Metanephros (tissue), 1 donor: ENCODE data around the gene FAM163A. TPM values are rescaled to one million over a fixed set of nuclear protein-coding genes. Genes with fewer than 3 reads are reported as not detected.

Experiments
- total RNA-seq: library from RNA; depleted of rRNA; stranded (reverse); fragments of >200 nt; gene quantifications from one replicate; pipeline ENCODE4 v1.2.3, GENCODE V29; 2014

The FAM163A gene
- total RNA-seq: 0.53 TPM

GRCh38 chr1:179742717-179743678 is at the start of gene FAM163A:
TSS of gene FAM163A (plus strand) at chr1:179743291. CDS start at chr1:179813098, 69,807 bp downstream.

Other genes with a start within 250 kb of the FAM163A start
- gene NPHS2, start 167.3 kb upstream of the FAM163A start, total RNA-seq: 46.4 TPM
- gene TDRD5, start 151.5 kb upstream of the FAM163A start, total RNA-seq: 3.0 TPM
- 60.1 TPM for gene TOR1AIP2, start 134.5 kb downstream of the FAM163A start, total RNA-seq
- gene TOR1AIP1, start 139.0 kb downstream of the FAM163A start, total RNA-seq: 50.3 TPM
- gene CEP350, start 211.5 kb downstream of the FAM163A start, total RNA-seq: 40.9 TPM